GM21381 (cell line): ENCODE measurements around the gene SUPT6H.
A peak's percentile ranks its signal among the peaks of the same experiment; 100 is the strongest.
"Not testable (repeated sequence)": the region's sequence is repeated elsewhere in the genome, so short reads cannot be mapped to it uniquely, and the experiment has no call there.

Source experiments
- ATAC-seq: cut with Tn5 transposase; IDR thresholded peaks from one replicate; pipeline ENCODE4 v1.9.1; 2021; ENCODE audit warnings: mild to moderate bottlenecking, moderate library complexity; ENCODE audit not compliant: unreplicated experiment

Gene SUPT6H

GRCh38 chr17:28734712-28735241 is 72.8 kb downstream of the SUPT6H start:
- no peak for ATAC-seq

- ATAC-seq, result no peak
Observed at GRCh38 chr17:28735242-28735722, 73.3 kb downstream of the SUPT6H start.

GRCh38 chr17:28735913-28736769 is 74.1 kb downstream of the SUPT6H start:
- ATAC-seq, result not testable (repeated sequence)

- ATAC-seq, result no peak
Observed at GRCh38 chr17:28737316-28737715, 75.3 kb downstream of the SUPT6H start.

- ATAC-seq, result peak; percentile 61
Observed at GRCh38 chr17:28737770-28738679, 76.0 kb downstream of the SUPT6H start.

- peak; percentile 28 for ATAC-seq
Observed at GRCh38 chr17:28738680-28739384, 76.8 kb downstream of the SUPT6H start.

- no peak for ATAC-seq
Observed at GRCh38 chr17:28740406-28741357, 78.7 kb downstream of the SUPT6H start.

- ATAC-seq, result no peak
Observed at GRCh38 chr17:28741358-28742349, 79.6 kb downstream of the SUPT6H start.

GRCh38 chr17:28743243-28744103 is 81.5 kb downstream of the SUPT6H start, which contains the start of gene TRAF4:
Gene TRAF4 (plus strand): TSS chr17:28744011. CDS start chr17:28744113, 102 bp downstream.
- peak; percentile 69 for ATAC-seq

GRCh38 chr17:28744104-28744971 is 82.3 kb downstream of the SUPT6H start:
- ATAC-seq, result peak; percentile 30

GRCh38 chr17:28744972-28745785 is 83.2 kb downstream of the SUPT6H start:
- no peak for ATAC-seq

- no peak for ATAC-seq
Observed at GRCh38 chr17:28745786-28746411, 83.9 kb downstream of the SUPT6H start.

- no peak for ATAC-seq
Observed at GRCh38 chr17:28746611-28747050, 84.6 kb downstream of the SUPT6H start.

GRCh38 chr17:28747051-28747691 is 85.2 kb downstream of the SUPT6H start:
- no peak for ATAC-seq
